GM12892 (cell line): Measurements from ENCODE around the gene KDM3B.

Experiments used
- POLR2A ChIP-seq: IDR thresholded peaks from 2 replicates; pipeline ENCODE4 v1.6.1; 2011; ENCODE audit warnings: low read depth, low read length, control low read depth
- POLR2AphosphoS5 ChIP-seq: IDR thresholded peaks from 2 replicates; pipeline ENCODE4 v1.6.1; 2011; ENCODE audit warnings: low read depth, low read length, control low read depth
- TAF1 ChIP-seq: IDR thresholded peaks from 2 replicates; pipeline ENCODE4 v1.6.1; 2011; ENCODE audit warnings: low read depth, mild to moderate bottlenecking, control low read depth, low read length, borderline replicate concordance

DNA sequence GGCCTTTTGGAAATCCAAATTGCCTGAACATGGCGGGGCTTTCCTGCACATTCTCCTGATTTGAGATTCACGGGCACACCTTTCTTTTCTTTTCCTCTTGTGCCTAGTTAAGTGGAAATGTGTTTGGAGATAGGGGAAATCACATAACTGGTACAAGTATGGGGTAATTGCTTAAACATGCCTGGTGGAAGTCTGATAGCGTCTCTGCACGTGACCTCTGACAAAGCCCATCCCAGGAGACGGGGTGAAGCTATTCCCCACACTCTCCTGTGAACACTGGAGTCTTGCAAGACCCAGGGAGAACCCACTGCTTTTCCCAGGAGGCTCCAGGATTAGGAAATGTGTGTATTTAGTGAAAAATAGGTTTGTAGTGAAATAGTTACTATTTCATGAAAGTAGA, 83.5 kb downstream of the KDM3B start:
- no peak for TF ChIP-seq POLR2A
- no peak for TF ChIP-seq POLR2AphosphoS5
- no peak for TF ChIP-seq TAF1
